ENCODE measurements around the gene EFNA5.

EFNA5 gene

DNA sequence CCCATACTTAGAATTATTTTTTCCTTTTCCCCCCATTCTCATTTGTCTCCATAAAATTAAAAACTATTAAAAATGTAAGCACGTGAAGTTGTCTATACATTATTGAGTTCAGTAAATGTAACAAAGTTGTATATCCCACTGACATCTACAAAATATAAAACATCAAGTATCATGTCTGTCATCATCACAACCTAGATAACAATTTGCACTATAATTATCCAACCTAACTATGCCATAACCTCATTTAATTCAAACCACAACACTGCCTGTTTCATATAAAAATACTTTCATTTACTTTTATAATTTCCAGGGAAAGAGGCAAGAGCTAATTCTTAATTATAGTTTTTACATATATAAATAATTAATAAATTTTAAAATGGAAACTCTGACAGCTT lies 9.1 kb downstream of the EFNA5 start:
- Histone ChIP-seq H3K4me1 (ENCODE audit: control insufficient read depth, insufficient read depth, low read length) (peaks cover 15% of the 10 kb centered on the region), H3K36me3 (ENCODE audit: control insufficient read depth, insufficient read depth, low read length) (no peaks in the 10 kb centered on the region), H3K27ac (ENCODE audit: low read depth, low read length) (no peak overlapping the region), H3K9ac (ENCODE audit: low read depth, low read length) (no peak overlapping the region), H3K27me3 (ENCODE audit: control insufficient read depth, insufficient read depth, low read length) (no peaks in the 10 kb centered on the region), H3K9me3 (ENCODE audit: control insufficient read depth, insufficient read depth, low read length) (no peaks in the 10 kb centered on the region), H3K4me3 (ENCODE audit: low read depth, low read length) (no peak overlapping the region)

DNA sequence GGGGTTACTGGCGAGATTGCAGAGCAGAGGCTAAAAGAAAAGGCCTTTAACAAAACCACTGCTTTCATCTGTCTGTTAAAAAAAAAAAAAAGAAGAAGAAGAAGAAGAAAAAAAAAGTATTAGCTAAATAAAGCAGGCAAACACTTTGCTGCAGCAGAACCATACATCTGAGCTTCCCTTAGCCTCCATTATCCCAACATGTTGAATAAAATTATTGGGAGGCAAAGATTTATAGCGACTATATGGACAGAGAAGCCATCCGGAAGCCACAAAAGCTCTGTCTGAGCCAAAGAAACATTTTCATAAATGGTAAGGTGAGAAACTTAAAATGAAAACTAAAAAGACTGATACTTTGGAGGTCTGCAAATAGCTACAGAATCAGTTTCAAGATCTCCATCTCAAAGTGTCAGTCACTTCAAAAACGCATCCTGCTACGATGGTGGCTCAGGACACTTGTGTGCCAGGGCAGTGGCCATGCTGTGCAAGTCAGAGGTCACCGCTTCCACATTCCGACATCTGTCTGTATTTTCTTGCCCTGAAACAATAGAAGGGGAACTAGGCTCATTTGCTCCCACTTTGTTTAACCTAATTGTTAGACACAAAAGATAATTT lies 9.6 kb downstream of the EFNA5 start:
- Histone ChIP-seq H3K4me3 (ENCODE audit: low read depth, low read length) (no peak overlapping the region), H3K36me3 (ENCODE audit: control insufficient read depth, insufficient read depth, low read length) (no peaks in the 10 kb centered on the region), H3K27ac (ENCODE audit: low read depth, low read length) (peak overlapping the region; percentile 4), H3K4me1 (ENCODE audit: control insufficient read depth, insufficient read depth, low read length) (peaks cover 18% of the 10 kb centered on the region), H3K9me3 (ENCODE audit: control insufficient read depth, insufficient read depth, low read length) (no peaks in the 10 kb centered on the region), H3K27me3 (ENCODE audit: control insufficient read depth, insufficient read depth, low read length) (no peaks in the 10 kb centered on the region), H3K9ac (ENCODE audit: low read depth, low read length) (no peak overlapping the region)

GRCh38 chr5:107658528-107658927 lies 12.2 kb downstream of the EFNA5 start:
- H3K27ac ChIP-seq (ENCODE audit: low read depth, low read length), result no peak overlapping the region
- H3K36me3 ChIP-seq (ENCODE audit: control insufficient read depth, insufficient read depth, low read length), result no peaks in the 10 kb centered on the region
- H3K4me3 ChIP-seq (ENCODE audit: low read depth, low read length), result no peak overlapping the region
- H3K9ac ChIP-seq (ENCODE audit: low read depth, low read length), result no peak overlapping the region
- no peaks in the 10 kb centered on the region for H3K27me3 ChIP-seq (ENCODE audit: control insufficient read depth, insufficient read depth, low read length)
- H3K9me3 ChIP-seq (ENCODE audit: control insufficient read depth, insufficient read depth, low read length), result no peaks in the 10 kb centered on the region
- peaks cover 36% of the 10 kb centered on the region for H3K4me1 ChIP-seq (ENCODE audit: control insufficient read depth, insufficient read depth, low read length)

DNA sequence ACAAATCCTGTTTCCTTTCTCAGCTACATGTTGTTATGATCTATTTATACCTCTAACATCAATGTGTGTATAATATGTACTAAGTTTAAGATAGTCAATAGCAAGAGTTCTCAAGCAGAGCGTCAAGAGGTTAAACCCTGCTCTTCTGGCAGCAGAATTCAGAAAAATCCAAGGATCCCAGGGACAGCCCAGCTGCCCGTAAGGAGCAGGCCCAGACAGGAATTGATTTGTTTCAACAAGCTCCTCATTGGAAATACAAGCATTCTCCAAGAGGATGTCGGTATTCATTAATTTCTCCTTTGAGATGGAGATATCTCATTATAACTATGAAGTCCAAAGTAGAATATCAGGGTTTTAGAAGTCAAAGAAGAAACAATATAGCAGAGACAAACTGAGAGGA lies 14.9 kb downstream of the EFNA5 start:
- Histone ChIP-seq H3K9me3 (ENCODE audit: control insufficient read depth, insufficient read depth, low read length) (no peaks in the 10 kb centered on the region), H3K36me3 (ENCODE audit: control insufficient read depth, insufficient read depth, low read length) (no peaks in the 10 kb centered on the region), H3K27ac (ENCODE audit: low read depth, low read length) (no peak overlapping the region), H3K4me3 (ENCODE audit: low read depth, low read length) (no peak overlapping the region), H3K27me3 (ENCODE audit: control insufficient read depth, insufficient read depth, low read length) (no peaks in the 10 kb centered on the region; the same call in 1 of the 2 replicates), H3K9ac (ENCODE audit: low read depth, low read length) (no peak overlapping the region), H3K4me1 (ENCODE audit: control insufficient read depth, insufficient read depth, low read length) (peaks cover 47% of the 10 kb centered on the region)

DNA sequence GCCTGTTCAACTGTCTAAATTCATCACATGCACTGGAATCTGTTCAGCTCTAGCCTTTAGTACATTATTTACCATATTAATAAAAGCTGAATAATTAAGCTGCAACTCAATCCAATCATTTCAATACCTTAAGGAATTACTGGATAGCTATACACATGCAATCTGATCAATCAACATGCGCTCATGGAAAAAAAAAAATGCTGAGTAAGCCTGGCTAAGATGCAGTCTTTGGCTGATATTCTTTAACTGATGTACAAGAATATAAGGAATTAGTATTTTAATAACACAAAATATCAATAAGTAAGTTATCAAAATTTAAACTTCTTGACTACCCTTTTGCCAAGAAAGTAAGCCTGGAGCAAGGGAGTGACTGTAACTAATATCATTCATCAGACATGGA lies 15.9 kb downstream of the EFNA5 start:
- H3K9ac ChIP-seq (ENCODE audit: low read depth, low read length), result no peak overlapping the region
- H3K9me3 ChIP-seq (ENCODE audit: control insufficient read depth, insufficient read depth, low read length), result no peaks in the 10 kb centered on the region
- H3K4me1 ChIP-seq (ENCODE audit: control insufficient read depth, insufficient read depth, low read length), result peaks cover 57% of the 10 kb centered on the region
- H3K27ac ChIP-seq (ENCODE audit: low read depth, low read length), result no peak overlapping the region
- H3K36me3 ChIP-seq (ENCODE audit: control insufficient read depth, insufficient read depth, low read length), result no peaks in the 10 kb centered on the region
- no peak overlapping the region for H3K4me3 ChIP-seq (ENCODE audit: low read depth, low read length)
- H3K27me3 ChIP-seq (ENCODE audit: control insufficient read depth, insufficient read depth, low read length), result no peaks in the 10 kb centered on the region; the same call in 1 of the 2 replicates

- Histone ChIP-seq H3K27ac (ENCODE audit: low read depth, low read length) (peak overlapping the region; percentile 65), H3K9me3 (ENCODE audit: control insufficient read depth, insufficient read depth, low read length) (no peaks in the 10 kb centered on the region), H3K4me1 (ENCODE audit: control insufficient read depth, insufficient read depth, low read length) (peaks cover 59% of the 10 kb centered on the region), H3K36me3 (ENCODE audit: control insufficient read depth, insufficient read depth, low read length) (no peaks in the 10 kb centered on the region), H3K9ac (ENCODE audit: low read depth, low read length) (no peak overlapping the region), H3K4me3 (ENCODE audit: low read depth, low read length) (no peak overlapping the region), H3K27me3 (ENCODE audit: control insufficient read depth, insufficient read depth, low read length) (no peaks in the 10 kb centered on the region; the same call in 1 of the 2 replicates)
Observed at GRCh38 chr5:107653685-107654084, 17.1 kb downstream of the EFNA5 start.

DNA sequence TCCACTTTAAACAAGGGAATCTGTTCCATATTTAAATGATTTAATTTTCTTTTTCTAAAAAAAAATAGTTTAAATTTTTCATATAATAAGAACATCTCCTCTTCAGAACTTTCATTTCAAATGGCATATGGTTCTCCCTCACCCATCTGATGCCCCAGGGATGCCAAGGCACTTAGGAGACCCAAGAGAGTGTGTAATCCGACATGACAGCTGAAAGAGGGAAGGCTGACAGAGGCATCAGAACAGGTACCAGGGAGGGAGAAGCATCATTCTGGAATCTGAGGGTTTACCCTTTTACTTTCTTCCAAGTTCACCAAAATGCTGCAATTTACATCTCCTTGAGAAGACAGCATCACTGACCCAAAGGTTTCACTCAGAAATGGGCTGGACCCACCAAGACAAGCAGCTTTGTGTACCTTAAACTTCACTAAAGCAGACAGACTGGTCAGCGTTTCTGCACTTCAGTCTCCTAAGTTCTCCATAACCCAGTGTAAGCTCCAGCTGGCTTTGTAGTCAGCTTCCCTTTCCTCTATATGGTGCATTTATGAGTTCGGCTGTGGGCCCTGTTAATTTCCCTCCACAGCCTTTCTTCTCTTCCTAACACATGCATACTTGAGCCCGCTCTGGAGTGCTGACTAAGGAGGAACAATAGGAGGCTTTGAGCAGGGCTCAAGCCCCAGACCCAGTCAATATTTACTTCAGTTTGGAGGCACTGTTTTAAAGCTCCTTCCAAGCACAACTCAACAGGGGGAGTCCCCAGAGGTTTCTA lies 17.7 kb downstream of the EFNA5 start:
- no peak overlapping the region for H3K4me3 ChIP-seq (ENCODE audit: low read depth, low read length)
- H3K36me3 ChIP-seq (ENCODE audit: control insufficient read depth, insufficient read depth, low read length), result no peaks in the 10 kb centered on the region
- H3K9ac ChIP-seq (ENCODE audit: low read depth, low read length), result no peak overlapping the region
- peaks cover 59% of the 10 kb centered on the region for H3K4me1 ChIP-seq (ENCODE audit: control insufficient read depth, insufficient read depth, low read length)
- no peaks in the 10 kb centered on the region for H3K9me3 ChIP-seq (ENCODE audit: control insufficient read depth, insufficient read depth, low read length)
- H3K27me3 ChIP-seq (ENCODE audit: control insufficient read depth, insufficient read depth, low read length), result no peaks in the 10 kb centered on the region; the same call in 1 of the 2 replicates
- peak overlapping the region; percentile 65 for H3K27ac ChIP-seq (ENCODE audit: low read depth, low read length)

GRCh38 chr5:107652408-107652807 lies 18.3 kb downstream of the EFNA5 start:
- Histone ChIP-seq H3K9me3 (ENCODE audit: control insufficient read depth, insufficient read depth, low read length) (no peaks in the 10 kb centered on the region), H3K27ac (ENCODE audit: low read depth, low read length) (no peak overlapping the region), H3K4me1 (ENCODE audit: control insufficient read depth, insufficient read depth, low read length) (peaks cover 59% of the 10 kb centered on the region), H3K36me3 (ENCODE audit: control insufficient read depth, insufficient read depth, low read length) (no peaks in the 10 kb centered on the region), H3K27me3 (ENCODE audit: control insufficient read depth, insufficient read depth, low read length) (no peaks in the 10 kb centered on the region; the same call in 1 of the 2 replicates), H3K4me3 (ENCODE audit: low read depth, low read length) (no peak overlapping the region), H3K9ac (ENCODE audit: low read depth, low read length) (no peak overlapping the region)

DNA sequence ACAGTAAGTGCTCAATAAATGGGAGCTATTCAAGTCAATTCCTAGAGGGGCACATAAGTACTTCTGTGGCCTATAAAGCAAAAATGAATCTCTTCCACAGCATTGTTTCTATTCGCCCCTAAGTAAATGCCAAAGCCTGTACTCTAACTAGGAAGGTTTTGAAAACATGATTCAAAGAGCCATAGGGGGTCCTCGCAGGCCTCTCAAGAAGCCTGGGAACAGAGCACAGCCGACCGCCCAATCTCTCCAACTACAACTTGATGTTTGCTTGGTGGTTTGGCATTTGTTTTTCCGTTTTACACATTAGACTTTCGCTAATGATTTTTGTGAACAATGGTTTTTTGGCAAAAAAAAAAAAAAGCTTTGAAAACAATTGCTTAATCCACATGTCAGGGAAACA lies 19.4 kb downstream of the EFNA5 start:
- Histone ChIP-seq H3K27ac (ENCODE audit: low read depth, low read length) (peak overlapping the region; percentile 27), H3K36me3 (ENCODE audit: control insufficient read depth, insufficient read depth, low read length) (no peaks in the 10 kb centered on the region), H3K4me3 (ENCODE audit: low read depth, low read length) (no peak overlapping the region), H3K9me3 (ENCODE audit: control insufficient read depth, insufficient read depth, low read length) (no peaks in the 10 kb centered on the region), H3K9ac (ENCODE audit: low read depth, low read length) (no peak overlapping the region), H3K4me1 (ENCODE audit: control insufficient read depth, insufficient read depth, low read length) (peaks cover 58% of the 10 kb centered on the region), H3K27me3 (ENCODE audit: control insufficient read depth, insufficient read depth, low read length) (no peaks in the 10 kb centered on the region; the same call in 1 of the 2 replicates)

- H3K27ac ChIP-seq (ENCODE audit: low read depth, low read length), result no peak overlapping the region
- no peaks in the 10 kb centered on the region for H3K36me3 ChIP-seq (ENCODE audit: control insufficient read depth, insufficient read depth, low read length)
- no peak overlapping the region for H3K4me3 ChIP-seq (ENCODE audit: low read depth, low read length)
- no peak overlapping the region for H3K9ac ChIP-seq (ENCODE audit: low read depth, low read length)
- H3K9me3 ChIP-seq (ENCODE audit: control insufficient read depth, insufficient read depth, low read length), result no peaks in the 10 kb centered on the region
- no peaks in the 10 kb centered on the region; the same call in 1 of the 2 replicates for H3K27me3 ChIP-seq (ENCODE audit: control insufficient read depth, insufficient read depth, low read length)
- H3K4me1 ChIP-seq (ENCODE audit: control insufficient read depth, insufficient read depth, low read length), result peaks cover 21% of the 10 kb centered on the region
Observed at GRCh38 chr5:107646418-107646817, 24.3 kb downstream of the EFNA5 start.

- Histone ChIP-seq H3K9me3 (ENCODE audit: control insufficient read depth, insufficient read depth, low read length) (no peaks in the 10 kb centered on the region), H3K4me1 (ENCODE audit: control insufficient read depth, insufficient read depth, low read length) (peaks cover 18% of the 10 kb centered on the region), H3K4me3 (ENCODE audit: low read depth, low read length) (no peak overlapping the region), H3K27me3 (ENCODE audit: control insufficient read depth, insufficient read depth, low read length) (no peaks in the 10 kb centered on the region), H3K27ac (ENCODE audit: low read depth, low read length) (no peak overlapping the region), H3K36me3 (ENCODE audit: control insufficient read depth, insufficient read depth, low read length) (no peaks in the 10 kb centered on the region), H3K9ac (ENCODE audit: low read depth, low read length) (no peak overlapping the region)
Observed at GRCh38 chr5:107640568-107640967, 30.2 kb downstream of the EFNA5 start.
